Activated CD4-positive, alpha-beta T cell treated with anti-CD3 and anti-CD28 coated beads, Interleukin-2, amount 50 U/mL, for 16 hours (primary cell): ENCODE results near the gene C19orf33.

ENCODE experiments used
- DNase-seq: peaks from one replicate; pipeline ENCODE4 v3.0.0-alpha.2; 2020

C19orf33 gene

GRCh38 chr19:38346837-38347236, 42.8 kb downstream of the C19orf33 start:
- DNase-seq = no peak

GRCh38 chr19:38350883-38351282, 46.8 kb downstream of the C19orf33 start:
- no peak for DNase-seq

- DNase-seq = no peak
Observed at GRCh38 chr19:38351865-38352395, 47.9 kb downstream of the C19orf33 start.

- DNase-seq = no peak
Observed at GRCh38 chr19:38352611-38353010, 48.6 kb downstream of the C19orf33 start.
